DMS 273 (cell line): ENCODE data around the gene TEKT3.

ENCODE experiments used
- DNase-seq: peaks from one replicate; lab custom pipeline; 2025; ENCODE audit not compliant: unreplicated experiment; lab: John Stamatoyannopoulos, UW

TEKT3 gene

DNA sequence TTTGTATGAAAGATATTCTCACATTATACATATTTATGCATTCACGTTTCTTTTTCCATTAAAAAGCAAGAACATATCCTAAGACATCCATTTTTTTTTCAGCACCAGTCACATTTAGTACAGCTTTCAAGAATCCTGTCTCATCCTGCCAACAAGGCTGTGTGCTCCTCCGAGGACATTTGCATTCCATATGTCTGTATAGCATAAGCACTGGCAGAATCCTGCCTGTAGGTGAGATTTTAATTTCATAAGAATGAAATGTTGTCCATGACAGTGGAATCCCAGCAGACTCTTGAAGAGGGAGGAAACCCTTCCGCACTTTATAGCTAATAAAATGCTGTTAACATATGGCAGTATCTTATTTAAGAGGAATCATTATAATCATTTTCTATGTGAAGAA is 73.4 kb downstream of the TEKT3 start:
- DNase-seq: no peak

- DNase-seq: no peak
Measured at GRCh38 chr17:15266325-15267125, 74.9 kb downstream of the TEKT3 start.

DNA sequence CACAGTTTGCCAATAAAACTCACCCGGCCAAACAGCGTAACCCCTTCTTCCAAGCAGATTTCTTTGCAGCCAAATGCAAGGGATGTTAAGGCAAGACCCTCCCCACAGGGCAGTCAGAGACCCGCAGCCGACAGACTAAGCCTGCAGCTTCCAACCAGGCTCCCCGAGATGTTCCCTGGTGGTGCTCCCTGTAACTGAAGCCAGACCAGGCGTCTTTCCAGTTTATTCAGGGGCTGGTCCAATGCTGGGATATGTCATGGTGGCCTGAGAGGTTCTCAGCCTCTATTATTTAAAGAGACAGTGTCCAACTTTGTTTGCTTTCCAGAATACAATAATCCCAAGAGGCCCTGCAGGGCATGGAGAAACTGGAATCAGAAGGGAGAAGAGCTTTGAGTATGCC is 76.3 kb downstream of the TEKT3 start, which contains the start of gene PMP22:
TSS of gene PMP22 (minus strand) at position 196 of the 400 bp plus-strand sequence. CDS start 4,599 bp downstream, outside the sequence.
- DNase-seq: no peak

DNA sequence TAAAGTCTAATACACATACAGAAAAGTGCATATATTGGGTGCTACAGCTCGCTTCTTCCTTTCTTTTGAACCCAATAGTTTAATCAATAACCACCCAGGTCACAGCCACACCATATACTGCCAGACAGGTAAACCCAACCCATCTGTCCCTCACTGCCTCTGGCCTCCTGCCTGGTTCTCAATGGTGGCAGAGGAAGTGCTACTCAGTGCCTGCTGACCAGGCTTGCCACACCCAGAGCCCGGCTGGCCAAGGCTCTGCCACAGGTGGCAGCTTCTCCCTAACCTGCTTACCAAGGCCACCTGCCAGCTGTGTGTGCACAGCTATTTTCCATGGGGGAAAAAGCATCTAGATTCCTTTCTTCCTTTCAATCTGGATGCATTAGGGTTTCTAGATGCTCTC is 76.9 kb downstream of the TEKT3 start:
- DNase-seq: no peak

GRCh38 chr17:15263680-15264079 is 77.7 kb downstream of the TEKT3 start:
- DNase-seq: no peak

DNA sequence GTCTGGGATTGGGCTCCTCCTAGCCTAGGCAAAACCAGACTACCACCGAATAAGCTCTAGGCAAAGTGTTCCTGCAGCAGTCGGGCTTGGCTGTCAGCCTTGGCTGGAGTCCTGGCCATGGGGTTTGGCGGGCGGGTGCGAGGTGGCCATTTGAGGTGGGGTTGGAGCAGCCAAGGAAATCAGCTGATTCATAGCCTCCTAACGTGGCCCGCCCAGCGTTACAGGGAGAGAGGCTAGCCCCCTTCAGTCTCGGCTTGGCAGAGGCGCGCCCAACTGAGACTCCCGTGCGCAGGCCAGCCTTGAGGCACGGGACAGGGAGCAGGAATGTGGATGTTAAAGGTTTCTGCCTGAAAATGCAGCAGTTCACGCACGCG is 78.2 kb downstream of the TEKT3 start:
- DNase-seq: peak; percentile 34

DNA sequence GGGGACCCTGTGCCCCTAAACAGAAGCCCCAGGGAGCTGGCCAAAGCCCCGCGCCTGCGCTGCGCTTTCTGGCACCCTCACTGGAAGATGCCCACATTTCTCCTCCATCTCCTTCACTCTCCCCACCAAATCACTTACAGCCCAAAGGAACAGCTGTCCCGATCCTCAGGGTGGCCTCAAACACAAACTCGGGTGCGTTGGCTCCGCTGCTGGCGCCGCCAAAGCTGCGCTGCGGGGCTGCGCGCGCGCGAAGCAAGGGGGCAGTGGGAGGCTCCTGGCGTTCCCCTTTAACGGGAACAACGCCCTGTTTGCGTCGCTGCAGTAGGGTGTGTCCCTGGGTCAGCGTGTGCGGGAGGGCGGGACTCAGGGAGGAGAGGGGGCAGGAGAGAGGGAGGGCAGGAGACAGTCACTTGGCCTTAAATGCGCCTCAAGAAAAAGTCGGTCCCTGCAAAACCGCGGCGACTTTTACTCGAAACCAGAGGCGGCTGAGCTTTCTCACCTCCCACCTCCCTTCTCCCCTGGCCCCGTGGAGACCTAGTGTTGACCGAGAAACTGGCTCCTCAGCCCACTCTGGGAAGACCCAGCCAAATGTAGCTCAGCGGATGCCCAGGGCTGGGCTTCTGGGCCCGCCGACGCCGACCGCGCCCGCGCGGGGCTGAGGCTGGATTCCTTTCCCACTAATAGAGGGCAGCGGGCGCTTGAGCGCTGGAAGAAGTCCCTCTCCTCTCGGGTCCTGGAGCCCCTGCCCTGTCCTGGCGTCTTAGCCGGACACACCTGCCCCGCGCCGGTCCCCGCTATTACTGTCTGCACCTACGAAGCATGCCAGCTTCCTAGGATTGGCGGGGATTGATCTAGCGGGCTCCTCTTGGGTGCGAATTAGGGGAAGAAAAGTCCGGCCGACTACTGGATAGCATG is 78.8 kb downstream of the TEKT3 start:
- DNase-seq: peak; percentile 62

GRCh38 chr17:15261802-15262290 is 79.6 kb downstream of the TEKT3 start:
- peak; percentile 40 for DNase-seq

DNA sequence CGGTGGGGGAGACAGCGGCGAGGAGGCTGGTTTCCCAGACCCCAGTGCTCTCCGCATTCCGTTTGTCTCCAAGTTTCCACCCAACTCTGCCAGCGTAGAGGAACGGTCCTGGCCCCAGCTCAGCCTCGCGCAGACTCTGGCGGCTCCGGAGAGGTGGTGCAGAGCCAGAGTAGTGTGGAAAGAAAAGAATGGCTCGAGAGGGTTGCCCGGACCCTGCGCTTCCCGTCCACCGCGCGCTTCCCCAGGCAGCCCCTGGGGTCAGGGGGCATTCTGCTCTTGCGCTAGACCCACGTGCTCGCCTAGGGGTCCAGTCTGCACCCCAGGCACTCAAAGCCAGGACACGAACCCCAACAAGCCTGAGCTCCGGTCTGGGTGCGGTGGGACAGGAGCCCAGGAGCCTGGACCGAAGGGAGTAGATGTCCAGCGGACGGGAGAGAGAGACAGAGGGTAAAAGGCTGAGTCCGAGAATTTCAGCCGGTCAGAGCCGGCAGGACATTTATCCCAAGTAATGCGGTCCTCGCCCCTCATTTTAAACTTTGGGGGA is 80.1 kb downstream of the TEKT3 start:
- DNase-seq: peak; percentile 71

GRCh38 chr17:15260376-15261257 is 80.8 kb downstream of the TEKT3 start:
- peak; percentile 96 for DNase-seq

DNA sequence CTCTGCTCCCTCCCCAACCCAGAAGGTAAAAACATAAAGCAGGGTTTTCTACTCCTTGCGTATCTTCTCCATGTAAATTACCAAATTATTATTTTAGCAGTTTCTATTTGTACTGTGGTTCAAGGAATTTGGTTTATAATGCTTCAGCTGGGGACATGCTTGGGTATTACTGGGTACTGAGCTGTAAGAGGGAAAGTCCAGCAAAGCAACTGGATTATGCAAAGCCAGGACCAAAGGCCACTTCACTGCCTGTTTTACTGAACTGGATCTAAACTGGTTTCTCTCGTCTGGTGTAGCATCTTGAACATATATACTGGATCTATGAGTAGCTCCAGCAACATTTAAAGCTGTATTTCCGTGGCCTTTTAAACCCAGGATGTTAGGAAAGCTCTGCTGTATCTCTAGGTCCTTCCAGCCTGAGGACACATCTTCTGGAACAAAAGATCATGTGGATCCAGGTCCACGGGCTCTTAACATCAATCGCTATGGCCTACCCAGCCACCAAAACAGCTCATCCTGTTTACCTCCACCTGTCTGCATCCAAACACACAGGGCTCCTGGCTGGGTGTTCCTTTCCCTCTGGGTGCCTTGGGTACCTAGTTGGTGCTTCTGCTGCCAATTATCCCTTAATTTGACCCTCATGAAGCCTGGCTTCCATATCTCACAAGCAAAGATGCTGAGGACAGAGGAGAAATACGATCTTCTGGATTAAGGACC is 83.4 kb downstream of the TEKT3 start:
- no peak for DNase-seq

GRCh38 chr17:15257258-15257788 is 84.1 kb downstream of the TEKT3 start:
- DNase-seq: peak; percentile 94

DNA sequence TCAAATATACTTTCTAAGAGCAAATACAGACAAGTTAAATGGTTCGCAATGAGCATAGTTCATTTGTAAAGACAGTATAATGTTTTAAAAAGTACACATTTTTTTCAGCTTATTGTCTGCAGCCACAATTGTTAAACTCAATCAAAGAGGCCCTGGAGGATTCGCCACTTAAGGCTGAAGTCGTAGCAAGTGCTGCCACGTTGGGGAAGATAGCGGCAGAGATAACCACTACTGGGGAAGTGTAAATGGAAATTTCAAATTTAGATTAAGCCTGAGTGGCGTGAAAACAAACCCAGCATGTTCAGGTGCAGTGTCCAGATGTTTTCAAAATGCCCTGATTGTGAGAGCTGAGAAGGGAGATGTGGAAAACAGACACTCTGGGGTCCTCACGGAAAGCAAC is 84.7 kb downstream of the TEKT3 start:
- DNase-seq: no peak

GRCh38 chr17:15255713-15256454 is 85.5 kb downstream of the TEKT3 start:
- no peak for DNase-seq
